H1 (cell line): Measurements from ENCODE around the gene GEMIN7. TPM values are rescaled to one million over a fixed set of nuclear protein-coding genes. Genes with fewer than 3 reads are reported as not detected.

ENCODE experiments used
- CTCF ChIA-PET: fragments of 300-600 bp; sonication (Branson Sonifier 250); formaldehyde crosslinking; loops from one replicate; lab custom pipeline; 2021; ENCODE audit not compliant: partially characterized antibody; lab: Charles Lee
- POLR2A ChIA-PET: fragments of 300-600 bp; sonication (Branson Sonifier 250); formaldehyde crosslinking; loops from one replicate; lab custom pipeline; 2021; ENCODE audit warnings: inconsistent platforms; ENCODE audit not compliant: partially characterized antibody; lab: Charles Lee
- DNase-seq, 2 experiments: peaks; one replicate each; pipeline versions ENCODE4 v3.0.0 to v3.0.0-alpha.2; 2010 to 2022; ENCODE audit warnings: low spot score in 2 of 2, low read depth in 1 of 2, mixed read lengths in 1 of 2
- FAIRE-seq: peaks from 2 replicates; lab custom pipeline; 2011; peaks lifted over from hg19 to GRCh38; lab: Jason Lieb, UNC
- H2AFZ ChIP-seq: 2 replicates; pipeline ENCODE4 v1.8.1; 2012; ENCODE audit warnings: low read length, inconsistent platforms
- H2AK5ac ChIP-seq: 2 replicates; pipeline ENCODE4 v1.6.1; 2013; ENCODE audit warnings: low read depth, low read length
- H2BK120ac ChIP-seq: replicated peaks from 2 replicates; pipeline ENCODE3; 2013; ENCODE audit warnings: low read depth, low read length, inconsistent platforms
- H2BK12ac ChIP-seq: 2 replicates; pipeline ENCODE4 v1.6.1; 2013; ENCODE audit warnings: low read depth, low read length
- H2BK15ac ChIP-seq: 2 replicates; pipeline ENCODE4 v1.6.1; 2013; ENCODE audit warnings: low read length
- H2BK20ac ChIP-seq: 2 replicates; pipeline ENCODE4 v1.6.1; 2013; ENCODE audit warnings: low read length
- H2BK5ac ChIP-seq: 2 replicates; pipeline ENCODE4 v1.6.1; 2013; ENCODE audit warnings: low read depth, low read length
- H3K14ac ChIP-seq: 2 replicates; pipeline ENCODE4 v1.6.1; 2013; ENCODE audit warnings: inconsistent platforms; ENCODE audit not compliant: insufficient read length
- H3K18ac ChIP-seq: 2 replicates; pipeline ENCODE4 v1.6.1; 2013; ENCODE audit warnings: low read length; ENCODE audit errors: extremely low read depth
- H3K23ac ChIP-seq: 2 replicates; pipeline ENCODE4 v1.6.1; 2013; ENCODE audit warnings: inconsistent platforms; ENCODE audit not compliant: insufficient read length
- H3K23me2 ChIP-seq: 2 replicates; pipeline ENCODE4 v1.6.1; 2013; ENCODE audit warnings: low read depth, low read length
- H3K27ac ChIP-seq: 2 replicates; pipeline ENCODE4 v1.6.1; 2011; ENCODE audit warnings: low read depth, low read length, inconsistent platforms
- H3K27me3 ChIP-seq, 4 experiments: replicated peaks in 1 of 4; 1 replicate in 1 of 4; 2 replicates in 3 of 4; pipeline versions ENCODE4 v1.6.1 to v1.8.1; 2011 to 2013; ENCODE audit warnings: low read length in 3 of 4, mild to moderate bottlenecking in 3 of 4, inconsistent platforms in 2 of 4, mixed read lengths in 2 of 4, moderate library complexity in 1 of 4; ENCODE audit not compliant: control insufficient read depth in 3 of 4, insufficient read depth in 3 of 4; ENCODE audit errors: extremely low read depth in 1 of 4
- H3K36me3 ChIP-seq, 4 experiments: 2 replicates each; pipeline versions ENCODE4 v1.6.1 to v1.8.1; 2011 to 2013; ENCODE audit warnings: mild to moderate bottlenecking in 4 of 4, low read length in 3 of 4, moderate library complexity in 2 of 4, control low read depth in 1 of 4, inconsistent platforms in 1 of 4; ENCODE audit not compliant: insufficient read depth in 4 of 4, control insufficient read depth in 2 of 4
- H3K4ac ChIP-seq: replicated peaks from 2 replicates; pipeline ENCODE3; 2013; ENCODE audit warnings: low read length, low read depth, mixed read lengths, inconsistent platforms; ENCODE audit not compliant: insufficient read length
- H3K4me1 ChIP-seq, 4 experiments: replicated peaks in 1 of 4; 1 replicate in 1 of 4; 2 replicates in 3 of 4; pipeline versions ENCODE4 v1.6.1 to v1.8.1; 2011 to 2013; ENCODE audit warnings: low read length in 3 of 4, inconsistent platforms in 2 of 4, mixed read lengths in 1 of 4; ENCODE audit not compliant: insufficient read depth in 4 of 4, control insufficient read depth in 3 of 4
- H3K4me2 ChIP-seq, 2 experiments: 2 replicates each; pipeline versions ENCODE4 v1.6.1 to v1.8.1; 2011 to 2013; ENCODE audit warnings: low read depth in 2 of 2, low read length in 2 of 2, control low read depth in 1 of 2, inconsistent platforms in 1 of 2, mild to moderate bottlenecking in 1 of 2; ENCODE audit not compliant: insufficient read depth in 1 of 2
- H3K4me3 ChIP-seq, 4 experiments: fragments of 200-600, 300-600 bp in 1 of 4; sonication (generic), shearing (Covaris generic), sonication (Bioruptor Twin) in 1 of 4; 2 replicates each; pipeline versions ENCODE4 v1.5.1 to v1.8.1; 2011 to 2016; ENCODE audit warnings: low read length in 4 of 4, low read depth in 3 of 4, control low read depth in 2 of 4, inconsistent platforms in 2 of 4, mild to moderate bottlenecking in 2 of 4, mixed read lengths in 1 of 4, moderate library complexity in 1 of 4; ENCODE audit not compliant: insufficient read depth in 2 of 4; ENCODE audit errors: extremely low read depth in 1 of 4
- H3K56ac ChIP-seq: replicated peaks from 2 replicates; pipeline ENCODE3; 2013; ENCODE audit warnings: low read depth, mild to moderate bottlenecking, mixed read lengths, low read length, inconsistent platforms; ENCODE audit not compliant: insufficient read length
- H3K79me1 ChIP-seq: 2 replicates; pipeline ENCODE4 v1.6.1; 2013; ENCODE audit warnings: low read depth, low read length, control low read depth
- H3K79me2 ChIP-seq, 2 experiments: 2 replicates each; pipeline versions ENCODE4 v1.6.1 to v1.8.1; 2012 to 2013; ENCODE audit warnings: low read length in 2 of 2, mild to moderate bottlenecking in 2 of 2, inconsistent platforms in 1 of 2; ENCODE audit not compliant: insufficient read depth in 2 of 2, control insufficient read depth in 1 of 2
- H3K9ac ChIP-seq, 4 experiments: replicated peaks in 1 of 4; 1 replicate in 1 of 4; 2 replicates in 3 of 4; pipeline versions ENCODE4 v1.6.1 to v1.8.1; 2011 to 2013; ENCODE audit warnings: low read depth in 3 of 4, low read length in 3 of 4, control low read depth in 2 of 4, mild to moderate bottlenecking in 2 of 4, moderate library complexity in 2 of 4, inconsistent platforms in 1 of 4; ENCODE audit errors: extremely low read depth in 1 of 4
- H3K9me3 ChIP-seq, 2 experiments: 2 replicates each; pipeline versions ENCODE4 v1.6.1 to v1.8.1; 2012 to 2013; ENCODE audit warnings: mild to moderate bottlenecking in 2 of 2, moderate library complexity in 2 of 2, control low read depth in 1 of 2, inconsistent platforms in 1 of 2, low read depth in 1 of 2, low read length in 1 of 2, mixed read lengths in 1 of 2; ENCODE audit not compliant: insufficient read depth in 2 of 2
- H4K20me1 ChIP-seq, 2 experiments: replicated peaks in 1 of 2; 2 replicates each; pipeline versions ENCODE3 to v1.8.1; 2011 to 2013; ENCODE audit warnings: inconsistent platforms in 2 of 2, low read length in 2 of 2, mild to moderate bottlenecking in 1 of 2; ENCODE audit not compliant: insufficient read depth in 2 of 2, control insufficient read depth in 1 of 2
- H4K5ac ChIP-seq: 2 replicates; pipeline ENCODE4 v1.6.1; 2013; ENCODE audit warnings: low read length, low read depth, mixed read lengths, inconsistent platforms; ENCODE audit not compliant: insufficient read length
- H4K8ac ChIP-seq: 2 replicates; pipeline ENCODE4 v1.8.0; 2013; ENCODE audit warnings: mild to moderate bottlenecking, moderate library complexity, low read length, inconsistent platforms; ENCODE audit not compliant: insufficient read depth; ENCODE audit errors: extremely low read depth
- H4K91ac ChIP-seq: replicated peaks from 2 replicates; pipeline ENCODE3; 2013; ENCODE audit warnings: low read length, mixed read lengths, inconsistent platforms; ENCODE audit not compliant: insufficient read length
- JUN ChIP-seq: IDR thresholded peaks from 2 replicates; pipeline ENCODE4 v1.6.1; 2011; ENCODE audit warnings: low read depth, mild to moderate bottlenecking, improper control_type of control experiment, low read length
- MAFK ChIP-seq: IDR thresholded peaks from 2 replicates; pipeline ENCODE4 v1.6.1; 2012; ENCODE audit warnings: low read depth, mild to moderate bottlenecking, improper control_type of control experiment, low read length
- SAP30 ChIP-seq: fragments of 300-600 bp; sonication (generic); IDR thresholded peaks from 2 replicates; pipeline ENCODE4 v1.7.1; 2012; ENCODE audit warnings: low read length, moderate library complexity, mild to moderate bottlenecking, inconsistent platforms; ENCODE audit not compliant: insufficient read depth, insufficient replicate concordance
- TEAD4 ChIP-seq: IDR thresholded peaks from 2 replicates; pipeline ENCODE4 v1.6.1; 2012; ENCODE audit warnings: low read depth, low read length, inconsistent platforms, mixed read lengths
- WGBS, 2 experiments: shearing (Covaris generic) in 1 of 2; methylation state at CpG; one replicate each; pipeline versions ENCODE4 v1.1.6 to v1.1.7; 2013 to 2015; ENCODE audit warnings: low lambda C conversion rate in 2 of 2, mixed read lengths in 2 of 2, inconsistent platforms in 1 of 2, low coverage in 1 of 2, missing lambda C conversion rate in 1 of 2; ENCODE audit not compliant: insufficient replicate concordance in 2 of 2, insufficient coverage in 1 of 2, insufficient read length in 1 of 2; ENCODE audit errors: extremely low coverage in 1 of 2, missing lambda C conversion rate in 1 of 2; 5-methylcytosine and 5-hydroxymethylcytosine counted together
- polyA plus RNA-seq, 7 experiments: library from polyadenylated mRNA; depleted of rRNA in 3 of 7; stranded (reverse) in 5 of 7; unstranded in 2 of 7; fragments of >200 nt in 5 of 7; fragments of 200-250 nt in 2 of 7; gene quantifications; 1 replicate in 5 of 7; 2 replicates in 1 of 7; 4 replicates in 1 of 7; pipeline versions ENCODE4 v1.2.1 to v1.2.3, GENCODE V29; 2011 to 2013; ENCODE audit warnings: missing spikeins in 2 of 7, mixed read lengths in 2 of 7
- total RNA-seq: library from RNA; stranded (reverse); fragmentation: NEBNext Ultra II Directional; extraction: Animal tissue kit (Norgen Biotek cat#: 25700); gene quantifications from 2 replicates; pipeline ENCODE4 v1.2.1, GENCODE V29; 2021

GEMIN7 gene
- total and polyA plus RNA-seq, 2 of the 8 experiments (the other 6 are each of a cell fraction or from before 2014, with no cell fraction given) = 48.0 to 91.6 TPM

DNA sequence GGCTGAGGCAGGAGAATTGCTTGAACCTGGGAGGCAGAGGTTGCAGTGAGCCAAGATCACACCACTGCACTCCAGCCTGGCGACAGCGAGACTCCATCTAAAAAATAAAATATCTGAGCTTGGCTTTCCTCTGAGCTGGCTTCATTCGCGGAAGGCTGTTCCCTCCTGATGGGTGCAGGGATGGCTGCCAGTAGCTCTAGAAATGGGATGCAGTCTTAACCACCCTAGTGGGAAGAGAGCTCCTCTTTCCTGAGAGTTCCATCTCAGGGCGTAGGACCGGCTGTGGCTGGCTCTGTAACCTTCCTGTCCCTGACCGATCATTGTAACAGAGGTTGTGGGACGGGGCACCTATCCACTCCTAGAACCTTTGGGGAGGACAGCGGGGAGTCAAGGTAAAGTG, 46.3 kb downstream of the GEMIN7 start:
- Histone ChIP-seq H3K4me3 (no peak overlapping the region), H3K18ac (no peak overlapping the region), H4K5ac (no peak overlapping the region), H4K91ac (no peak overlapping the region), H3K79me1 (peaks cover 29% of the 10 kb centered on the region), H2BK5ac (no peak overlapping the region), H2BK20ac (no peak overlapping the region), H3K9ac (no peak overlapping the region), H4K20me1 (peaks cover 17 to 42% of the 10 kb centered on the region in 2 experiments), H2AK5ac (no peak overlapping the region), H3K27ac (no peak overlapping the region), H3K36me3 (no peaks in the 10 kb centered on the region), H3K23me2 (no peaks in the 10 kb centered on the region), H2BK12ac (no peak overlapping the region), H3K79me2 (peaks cover 0 to 59% of the 10 kb centered on the region in 2 experiments; a peak in 2 of 4 replicates), H3K9me3 (no peaks in the 10 kb centered on the region), H3K56ac (no peak overlapping the region), H2BK120ac (no peak overlapping the region), H3K4me1 (peaks cover 0 to 5% (median 2%) of the 10 kb centered on the region in 4 experiments; a peak in 5 of 7 replicates), H3K4me2 (no peak overlapping the region), H3K14ac (no peak overlapping the region), H2BK15ac (no peak overlapping the region), H4K8ac (no peak overlapping the region; the same call in 1 of the 2 replicates), H3K23ac (no peak overlapping the region), H2AFZ (no peak overlapping the region), H3K27me3 (no peaks in the 10 kb centered on the region), H3K4ac (no peak overlapping the region)
- FAIRE-seq (no peak), DNase-seq (no peak)
- POLR2A ChIA-PET = interaction anchor here (0.6 to 4.3 kb wide), 10 partner anchors 11 to 216 kb away, joined by 3 to 21 read pairs (median 5); partner anchors contain the start of genes CLASRP and PPP1R37
- TF ChIP-seq JUN (no peak), SAP30 (no peak), TEAD4 (no peak), MAFK (no peak)
- WGBS, 2 experiments = 93% methylated on average over 9 of the region's 9 CpGs; no CpG with 5 or more reads in 1 of the 2 experiments
- CTCF ChIA-PET = interaction anchor here (0.7 to 6.1 kb wide), 28 partner anchors 8 to 1013 kb away, joined by 3 to 73 read pairs (median 4); partner anchors contain the start of gene PPP1R37
